H7 (cell line): ENCODE data around the gene C1orf56. TPM values are rescaled to one million over a fixed set of nuclear protein-coding genes. Genes with fewer than 3 reads are reported as not detected.
A peak's percentile ranks its signal among the peaks of the same experiment; 100 is the strongest.

Experiments used
- DNase-seq: peaks from one replicate; pipeline ENCODE4 v3.0.0; 2012
- H3K27me3 ChIP-seq: 2 replicates; pipeline ENCODE4 v1.6.0; 2011; ENCODE audit warnings: mild to moderate bottlenecking, low read length; ENCODE audit not compliant: control insufficient read depth, insufficient read depth
- H3K36me3 ChIP-seq: replicated peaks from 2 replicates; pipeline ENCODE4 v1.5.1; 2011; ENCODE audit warnings: low read length; ENCODE audit not compliant: control insufficient read depth, insufficient read depth
- H3K4me3 ChIP-seq: 2 replicates; pipeline ENCODE4 v1.5.1; 2011; ENCODE audit warnings: low read depth, mild to moderate bottlenecking, control low read depth, low read length, moderate library complexity; ENCODE audit not compliant: insufficient read depth
- total RNA-seq: library from RNA; depleted of rRNA; stranded (reverse); fragments of >200 nt; shearing (Covaris generic); gene quantifications from 2 replicates; pipeline ENCODE4 v1.2.3, GENCODE V29; 2014; rRNA removed

The C1orf56 gene, protein sequence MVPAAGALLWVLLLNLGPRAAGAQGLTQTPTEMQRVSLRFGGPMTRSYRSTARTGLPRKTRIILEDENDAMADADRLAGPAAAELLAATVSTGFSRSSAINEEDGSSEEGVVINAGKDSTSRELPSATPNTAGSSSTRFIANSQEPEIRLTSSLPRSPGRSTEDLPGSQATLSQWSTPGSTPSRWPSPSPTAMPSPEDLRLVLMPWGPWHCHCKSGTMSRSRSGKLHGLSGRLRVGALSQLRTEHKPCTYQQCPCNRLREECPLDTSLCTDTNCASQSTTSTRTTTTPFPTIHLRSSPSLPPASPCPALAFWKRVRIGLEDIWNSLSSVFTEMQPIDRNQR
- 4.7 and 5.9 TPM in 2 replicates for total RNA-seq

DNA sequence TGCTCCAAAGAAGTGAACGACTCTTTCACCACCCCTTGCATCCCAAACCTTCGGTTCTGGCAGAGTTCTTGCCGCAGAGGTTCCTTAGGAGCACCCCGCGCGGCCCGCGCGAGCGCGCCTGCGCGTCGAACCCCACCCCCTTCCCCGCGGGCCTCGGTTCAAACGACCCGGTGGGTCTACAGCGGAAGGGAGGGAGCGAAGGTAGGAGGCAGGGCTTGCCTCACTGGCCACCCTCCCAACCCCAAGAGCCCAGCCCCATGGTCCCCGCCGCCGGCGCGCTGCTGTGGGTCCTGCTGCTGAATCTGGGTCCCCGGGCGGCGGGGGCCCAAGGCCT is at the start of gene C1orf56:
Gene C1orf56, plus strand, starts transcription at position 161 of the 334 bp plus-strand sequence. Its CDS starts 97 bp downstream, at position 258.
- peak within 1 kb of the TSS; percentile 64 for H3K4me3 ChIP-seq
- H3K36me3 ChIP-seq, result peaks cover 5% of the 10 kb centered on the region
- H3K27me3 ChIP-seq, result no peaks in the 10 kb centered on the region
- DNase-seq, result peak; percentile 98

DNA sequence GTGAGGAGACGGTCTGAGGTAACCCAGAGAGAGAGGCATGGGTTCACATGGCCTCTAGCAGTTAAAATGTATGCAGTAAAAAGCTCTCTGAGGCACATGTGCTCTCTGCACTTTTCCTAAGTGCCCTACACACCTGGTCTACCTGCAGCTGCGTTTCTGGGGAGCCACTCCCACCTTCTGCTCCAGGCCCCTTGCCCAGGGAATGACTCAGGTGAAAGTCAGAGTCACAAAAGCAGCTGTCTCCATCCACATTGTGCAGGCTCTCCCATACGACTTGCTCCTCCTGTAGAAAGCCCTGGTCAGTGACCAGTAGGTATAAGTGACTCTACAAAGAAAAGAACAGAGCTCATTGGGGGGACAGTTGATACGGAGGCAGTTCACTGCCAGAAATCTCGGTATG is 49.6 kb upstream of the C1orf56 start:
- H3K4me3 ChIP-seq, result no peak overlapping the region
- no peaks in the 10 kb centered on the region for H3K27me3 ChIP-seq
- peaks cover 3% of the 10 kb centered on the region; the same call in 1 of the 2 replicates for H3K36me3 ChIP-seq
- DNase-seq, result no peak

DNA sequence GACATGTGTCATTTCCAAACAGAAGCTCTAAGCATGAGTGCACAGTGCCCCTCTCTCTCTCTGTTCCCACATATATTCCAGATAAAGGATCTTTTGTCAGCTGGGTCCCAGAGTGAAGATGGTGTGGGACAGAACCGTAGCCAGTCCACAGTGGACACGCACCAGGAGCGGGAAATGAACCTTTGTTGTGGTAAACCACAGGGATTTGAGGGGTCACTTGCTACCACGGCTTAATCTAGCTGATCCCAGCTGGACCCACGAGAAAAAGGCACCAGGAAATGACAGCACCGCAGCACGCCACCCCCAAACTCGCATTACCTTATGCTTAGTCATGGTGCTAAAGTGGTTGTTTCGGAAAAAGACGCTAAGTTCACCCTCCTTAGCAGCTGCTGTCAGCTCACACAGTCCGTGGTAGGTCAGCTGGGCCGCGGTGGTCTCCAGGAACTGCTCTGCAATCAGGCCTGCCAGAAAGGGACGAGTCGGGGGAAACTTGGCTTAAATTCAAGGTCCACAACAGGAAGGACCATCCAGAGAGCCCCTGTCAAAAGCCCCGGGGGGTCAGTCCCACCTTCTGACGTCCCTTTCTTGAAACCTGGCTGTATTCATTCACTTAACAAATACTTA is 48.4 kb upstream of the C1orf56 start:
- no peaks in the 10 kb centered on the region for H3K27me3 ChIP-seq
- H3K36me3 ChIP-seq, result peaks cover 3% of the 10 kb centered on the region; the same call in 1 of the 2 replicates
- no peak for DNase-seq
- no peak overlapping the region for H3K4me3 ChIP-seq

DNA sequence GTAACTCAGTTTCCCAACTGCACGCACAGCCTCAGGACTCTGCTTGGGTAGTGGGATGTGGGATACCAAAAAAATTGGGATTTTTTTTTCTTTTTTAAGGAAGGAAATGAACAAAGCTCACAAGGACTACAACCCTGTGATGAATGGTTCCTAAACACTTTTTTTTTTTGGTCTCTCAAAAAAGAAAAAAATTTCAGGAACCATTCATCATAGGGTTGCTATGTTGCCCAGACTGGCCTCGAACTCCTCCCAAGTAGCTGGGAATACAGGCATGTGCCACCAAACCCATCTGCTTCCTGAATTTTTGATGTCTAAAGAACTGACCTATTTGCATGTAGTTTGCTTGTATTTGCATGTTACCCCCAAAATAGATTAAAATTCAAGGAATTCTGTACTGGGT is 47.6 kb upstream of the C1orf56 start:
- Histone ChIP-seq H3K4me3 (no peak overlapping the region), H3K36me3 (peaks cover 3% of the 10 kb centered on the region; the same call in 1 of the 2 replicates), H3K27me3 (no peaks in the 10 kb centered on the region)
- no peak for DNase-seq

DNA sequence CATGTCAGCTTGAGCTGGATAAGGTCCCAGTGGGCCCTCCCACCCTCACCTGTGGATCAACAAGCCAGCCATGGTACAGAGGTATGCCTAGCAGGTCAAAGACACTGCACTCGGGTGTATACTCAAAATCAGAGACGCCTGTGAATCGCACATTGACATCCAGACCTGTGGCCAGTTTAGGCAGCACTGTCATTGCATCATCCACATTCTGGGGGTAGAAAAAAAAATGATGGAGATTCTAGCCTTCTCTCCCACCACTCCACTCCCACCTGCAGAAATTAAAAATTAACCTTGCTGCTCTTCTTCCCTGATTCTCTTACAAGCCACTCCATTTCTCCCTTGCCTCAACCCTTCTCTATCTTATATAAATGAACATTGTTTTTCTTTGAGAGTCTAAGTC is 47.1 kb upstream of the C1orf56 start:
- H3K4me3 ChIP-seq, result no peak overlapping the region
- no peaks in the 10 kb centered on the region for H3K27me3 ChIP-seq
- H3K36me3 ChIP-seq, result peaks cover 3% of the 10 kb centered on the region; the same call in 1 of the 2 replicates
- DNase-seq, result no peak

DNA sequence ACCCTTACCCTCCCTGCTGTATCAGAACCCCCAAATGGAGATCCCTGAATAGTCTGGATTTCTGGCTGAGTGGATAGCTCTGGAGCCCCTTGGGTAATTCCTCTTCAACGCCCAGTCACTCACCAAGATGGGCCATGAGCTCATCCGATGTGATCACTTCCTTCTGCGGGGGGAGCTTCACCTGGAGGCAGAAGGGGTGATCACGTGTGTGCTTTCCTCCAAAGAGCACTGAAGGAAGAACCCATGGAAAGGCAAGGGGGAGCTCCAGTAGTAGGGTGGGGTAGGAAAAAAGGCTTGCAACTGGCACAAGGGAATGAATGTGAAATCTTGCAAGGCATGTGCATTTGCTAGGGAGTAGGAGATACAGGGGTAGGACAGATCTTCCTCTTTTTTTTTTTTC is 45.9 kb upstream of the C1orf56 start:
- no peak overlapping the region for H3K4me3 ChIP-seq
- no peak for DNase-seq
- H3K27me3 ChIP-seq, result no peaks in the 10 kb centered on the region
- H3K36me3 ChIP-seq, result peaks cover 3% of the 10 kb centered on the region; the same call in 1 of the 2 replicates

DNA sequence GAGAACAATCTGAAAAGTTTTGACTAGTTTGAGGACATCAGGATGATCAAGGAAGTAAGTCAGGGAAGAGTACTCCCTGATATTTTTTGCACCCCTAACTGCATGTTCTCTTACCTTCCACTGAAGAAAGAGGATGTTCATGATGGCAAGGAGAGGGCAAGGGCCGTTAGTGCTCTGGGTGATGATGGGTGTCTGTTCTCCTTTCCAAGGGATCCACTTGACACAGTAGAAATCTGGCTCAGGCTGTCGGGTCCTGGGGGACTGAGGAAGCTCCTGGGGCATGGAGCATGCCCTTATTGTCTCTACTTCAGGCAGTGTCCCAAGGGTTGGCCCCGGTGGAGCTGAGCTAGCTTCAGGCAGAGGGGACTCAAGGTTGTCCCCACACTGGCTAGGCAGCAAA is 45.5 kb upstream of the C1orf56 start:
- DNase-seq, result no peak
- peaks cover 3% of the 10 kb centered on the region; the same call in 1 of the 2 replicates for H3K36me3 ChIP-seq
- no peak overlapping the region for H3K4me3 ChIP-seq
- no peaks in the 10 kb centered on the region for H3K27me3 ChIP-seq

DNA sequence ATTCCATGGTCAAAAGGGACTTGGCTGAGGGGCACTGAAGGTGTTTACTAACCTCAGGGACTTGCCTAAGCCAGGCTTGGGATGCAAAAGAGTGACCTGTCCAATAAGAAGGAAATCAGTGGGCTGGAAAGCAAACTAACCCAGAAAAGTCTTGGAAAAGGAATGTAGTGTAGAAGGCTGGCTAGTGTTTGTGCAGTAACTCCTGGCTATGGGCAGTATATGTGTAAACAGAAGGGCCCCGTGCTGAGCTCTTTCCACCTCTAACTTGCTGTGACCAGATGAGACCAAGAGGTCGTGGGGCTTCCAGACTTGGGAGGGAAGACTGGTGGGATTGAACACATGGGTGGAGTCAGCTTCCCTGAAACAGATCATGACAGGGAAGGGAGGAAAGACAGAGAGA is 44.9 kb upstream of the C1orf56 start:
- Histone ChIP-seq H3K4me3 (no peak overlapping the region), H3K27me3 (no peaks in the 10 kb centered on the region), H3K36me3 (peaks cover 3% of the 10 kb centered on the region; the same call in 1 of the 2 replicates)
- DNase-seq, result no peak

DNA sequence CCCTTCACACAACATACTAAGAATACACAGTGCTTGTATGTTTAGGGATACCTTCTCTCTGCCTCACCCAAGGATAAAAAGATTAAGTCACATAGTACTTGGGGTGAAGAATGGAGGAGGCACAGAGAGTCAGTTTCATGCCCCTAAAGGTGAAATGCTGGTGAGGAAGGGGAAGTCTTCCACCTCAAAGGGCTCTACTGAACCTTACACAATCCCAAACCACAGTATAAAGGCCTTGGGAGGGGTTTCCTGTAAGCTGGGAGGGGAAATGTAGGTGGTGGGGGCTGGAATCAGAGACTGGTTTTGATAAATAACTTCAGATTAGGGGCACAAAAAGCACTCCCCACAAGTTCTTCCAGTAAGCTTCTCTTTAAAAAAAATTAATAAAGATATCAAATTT is 44.4 kb upstream of the C1orf56 start:
- no peak for DNase-seq
- no peak overlapping the region for H3K4me3 ChIP-seq
- H3K27me3 ChIP-seq, result no peaks in the 10 kb centered on the region
- peaks cover 3% of the 10 kb centered on the region; the same call in 1 of the 2 replicates for H3K36me3 ChIP-seq

DNA sequence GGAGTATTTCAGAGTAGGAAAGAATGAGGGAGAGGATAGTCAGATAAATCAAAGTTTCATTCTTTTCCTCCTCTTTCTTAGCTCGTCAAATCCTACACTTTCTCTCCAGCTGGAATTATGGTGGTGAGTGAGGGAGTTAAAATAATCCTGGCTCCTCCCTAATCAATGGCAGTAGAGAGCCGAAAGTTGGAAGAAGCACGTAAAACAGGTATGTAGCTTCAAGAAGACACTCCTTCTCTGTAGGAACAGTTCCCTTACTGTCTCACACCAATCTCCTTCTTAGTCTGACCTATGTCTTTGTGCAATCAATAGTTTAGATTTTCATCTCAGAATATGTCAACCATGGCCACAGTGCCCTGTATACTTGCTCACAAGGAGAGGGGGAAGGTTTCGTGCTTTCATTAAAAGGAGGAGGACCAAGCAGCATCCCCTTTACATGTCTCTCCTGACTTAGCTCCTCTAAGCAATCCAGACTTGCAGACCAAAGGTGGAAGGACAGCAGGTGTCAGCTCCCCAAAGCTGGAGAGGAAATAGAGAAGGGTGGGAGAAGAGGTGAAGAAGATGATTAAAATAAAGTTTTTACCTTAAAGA is 41.7 kb upstream of the C1orf56 start:
- no peak for DNase-seq
- Histone ChIP-seq H3K27me3 (no peaks in the 10 kb centered on the region), H3K36me3 (peaks cover 1% of the 10 kb centered on the region; the same call in 1 of the 2 replicates), H3K4me3 (peak overlapping the region; percentile 37)

DNA sequence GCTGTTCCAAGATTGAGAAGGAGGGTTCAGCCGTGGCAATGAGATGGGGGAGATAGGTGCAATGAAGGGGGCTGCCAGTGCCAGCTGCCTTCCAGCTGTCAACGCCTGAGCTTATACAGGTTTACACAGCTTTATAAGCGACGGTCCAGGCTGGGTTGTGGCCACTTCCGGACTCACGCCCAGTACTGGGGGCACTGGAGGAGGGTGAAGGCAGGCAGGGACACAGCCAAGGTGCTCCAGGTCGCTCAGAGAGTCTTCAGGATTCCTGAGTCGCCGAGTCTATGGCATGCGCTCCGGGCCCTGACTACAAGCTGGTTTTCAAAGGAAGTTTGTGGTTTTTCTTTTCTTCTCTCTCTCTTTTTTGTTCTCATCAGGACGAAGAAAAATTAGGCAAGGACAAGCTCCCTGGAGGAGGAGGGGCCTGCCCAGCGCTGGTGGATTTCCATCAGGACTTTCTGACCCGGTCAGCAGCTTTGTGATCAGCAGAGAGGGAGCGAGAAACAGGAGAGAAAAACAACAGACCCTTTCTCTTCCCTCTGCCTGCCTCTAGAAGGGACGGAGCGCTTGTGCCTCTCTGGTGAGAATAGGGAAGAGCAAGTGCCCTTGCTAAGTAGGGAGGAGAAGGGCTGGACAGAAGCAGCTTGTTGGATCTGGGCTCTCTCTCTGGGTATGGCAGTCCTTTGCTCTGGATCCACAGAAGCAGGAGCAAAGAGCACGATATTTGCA is 41.1 kb upstream of the C1orf56 start, which contains the start of gene MINDY1:
Gene MINDY1, minus strand, starts transcription at position 576 of the 726 bp plus-strand sequence. CDS start 4,285 bp downstream, outside the sequence.
- Histone ChIP-seq H3K4me3 (peak within 1 kb of the TSS; percentile 37), H3K36me3 (peaks cover 1% of the 10 kb centered on the region; the same call in 1 of the 2 replicates), H3K27me3 (no peaks in the 10 kb centered on the region)
- peak; percentile 85 for DNase-seq

DNA sequence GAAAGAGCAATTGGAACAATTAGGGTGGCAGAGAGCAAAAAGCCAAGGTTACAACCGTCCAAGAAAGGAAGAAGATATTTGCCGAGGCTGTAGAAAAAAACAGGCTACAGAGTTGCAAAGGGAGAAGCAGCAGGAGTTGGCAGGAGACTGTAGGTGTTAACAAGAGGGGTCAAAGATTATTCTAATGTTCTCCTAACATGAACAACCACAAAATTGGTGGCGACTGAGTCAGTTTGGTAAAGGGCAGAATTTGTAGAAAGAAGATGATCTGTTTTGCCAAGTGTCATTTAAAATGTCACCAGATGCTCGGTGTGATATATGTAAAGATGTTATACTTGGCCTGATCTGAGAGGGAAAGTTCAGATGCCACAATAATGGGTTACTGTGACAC is 39.7 kb upstream of the C1orf56 start:
- peak overlapping the region; percentile 23 for H3K4me3 ChIP-seq
- DNase-seq, result no peak
- no peaks in the 10 kb centered on the region for H3K27me3 ChIP-seq
- H3K36me3 ChIP-seq, result no peaks in the 10 kb centered on the region

DNA sequence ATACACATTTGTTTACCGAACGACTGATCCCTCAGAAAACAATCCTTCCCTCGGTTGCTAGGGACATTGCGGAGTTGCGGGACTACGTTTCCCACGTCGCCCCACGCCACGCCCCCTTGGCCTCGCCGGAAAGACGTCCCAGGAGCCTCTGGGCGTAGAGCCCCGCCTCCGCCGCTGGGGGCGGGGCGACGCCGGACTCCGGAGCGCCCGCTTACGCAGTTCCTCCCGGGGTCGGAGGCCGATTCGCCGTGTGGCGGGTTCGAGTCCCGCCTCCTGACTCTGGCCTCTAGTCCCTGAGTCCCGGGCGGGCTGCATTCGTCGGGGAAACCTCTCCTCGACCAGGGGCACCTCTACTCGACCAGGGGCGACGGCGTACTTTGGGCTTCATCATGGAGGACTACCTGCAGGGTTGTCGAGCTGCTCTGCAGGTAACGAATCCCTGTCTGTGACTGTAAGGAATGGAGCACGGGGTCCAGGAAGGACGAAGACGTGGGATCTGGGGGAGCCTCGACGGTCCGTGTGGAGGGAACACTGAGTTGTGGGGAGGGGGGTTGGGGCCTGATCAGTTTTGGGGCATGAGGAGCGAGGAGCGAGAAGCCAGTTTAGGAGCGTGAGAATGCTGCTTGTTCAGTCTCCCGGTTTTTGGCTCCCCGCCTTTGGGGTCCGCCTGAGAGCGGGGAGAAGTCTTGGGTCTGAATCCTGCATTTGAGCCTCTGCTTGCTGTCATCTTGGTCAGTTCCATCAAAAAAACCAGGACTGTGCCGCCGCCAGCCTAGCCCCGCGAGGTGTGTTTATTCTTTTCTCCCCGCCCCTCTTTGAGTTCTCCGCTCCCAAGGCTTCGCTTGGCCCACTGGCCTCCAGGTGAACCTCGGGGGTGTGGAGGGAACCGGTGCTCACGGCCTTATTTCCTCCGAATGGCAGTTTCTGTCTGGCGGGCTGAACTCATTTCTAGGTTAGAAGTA is 39.0 kb upstream of the C1orf56 start, which contains the start of gene PRUNE1:
Gene PRUNE1, plus strand, starts transcription at position 206 of the 962 bp plus-strand sequence. Its CDS starts 184 bp downstream, at position 390.
- peak; percentile 98 for DNase-seq

More for the DNA sequence above, 39.0 kb upstream of the C1orf56 start, which contains the start of gene PRUNE1:
- Histone ChIP-seq H3K4me3 (peak within 1 kb of the TSS; percentile 90), H3K36me3 (no peaks in the 10 kb centered on the region), H3K27me3 (no peaks in the 10 kb centered on the region)
